ENCODE measurements around the gene NUDT14.

NUDT14 gene

DNA sequence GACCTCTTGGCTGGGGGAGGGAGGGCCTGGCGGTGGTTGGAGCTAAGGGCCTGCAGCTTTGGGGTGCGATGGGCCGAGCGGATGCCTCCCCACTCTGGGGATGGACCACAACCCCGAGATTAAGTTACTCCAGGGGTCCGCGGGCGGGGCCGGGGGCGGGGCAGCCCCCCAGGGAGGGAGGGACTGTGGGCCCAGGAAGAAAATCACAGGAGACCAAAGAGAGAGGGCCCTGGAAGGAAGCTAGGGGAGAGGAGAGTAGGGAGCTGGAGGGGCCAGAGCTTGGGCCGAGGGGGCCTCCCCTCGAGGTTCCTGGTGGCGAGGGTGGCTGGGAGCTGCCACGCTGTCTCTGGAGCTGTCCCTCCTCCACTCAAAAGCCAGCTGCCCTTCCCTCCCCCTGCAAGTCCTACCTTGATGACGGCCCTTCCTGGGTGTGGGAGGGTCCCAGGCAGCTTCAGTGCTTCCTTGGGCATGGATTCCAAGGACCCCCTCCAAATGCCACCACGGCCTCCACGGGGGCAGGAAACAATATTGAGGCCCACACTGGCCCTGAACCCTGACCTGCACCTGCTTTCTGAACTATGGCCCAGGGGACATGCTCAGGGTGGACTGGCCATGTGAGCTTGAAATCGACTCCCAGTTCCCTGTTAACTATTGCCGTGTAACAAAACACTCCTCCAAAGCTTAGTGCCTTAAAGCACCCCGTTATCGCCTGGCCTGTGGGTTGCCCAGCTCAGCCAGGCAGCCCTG is 610 bp upstream of the NUDT14 start:
- DNase-seq (ENCODE audit: low spot score) (no peak), ATAC-seq (ENCODE audit: low read depth) (no peak)
- no peaks in the 10 kb centered on the region for H3K9me3 ChIP-seq (ENCODE audit: severe bottlenecking)
- no peak for TF ChIP-seq CTCF (IDR thresholded peaks at IDR 0.05; ENCODE audit: poor library complexity, severe bottlenecking)
- peak overlapping the region; percentile 53 for H3K4me3 ChIP-seq (ENCODE audit: severe bottlenecking)
- no peaks in the 10 kb centered on the region for H3K36me3 ChIP-seq (ENCODE audit: low read depth)
- H3K4me1 ChIP-seq (ENCODE audit: insufficient read depth, poor library complexity, severe bottlenecking): peaks cover 3% of the 10 kb centered on the region
- no peak overlapping the region for H3K27ac ChIP-seq (ENCODE audit: poor library complexity, severe bottlenecking)
- H3K27me3 ChIP-seq (ENCODE audit: insufficient read depth, poor library complexity, severe bottlenecking): no peaks in the 10 kb centered on the region

DNA sequence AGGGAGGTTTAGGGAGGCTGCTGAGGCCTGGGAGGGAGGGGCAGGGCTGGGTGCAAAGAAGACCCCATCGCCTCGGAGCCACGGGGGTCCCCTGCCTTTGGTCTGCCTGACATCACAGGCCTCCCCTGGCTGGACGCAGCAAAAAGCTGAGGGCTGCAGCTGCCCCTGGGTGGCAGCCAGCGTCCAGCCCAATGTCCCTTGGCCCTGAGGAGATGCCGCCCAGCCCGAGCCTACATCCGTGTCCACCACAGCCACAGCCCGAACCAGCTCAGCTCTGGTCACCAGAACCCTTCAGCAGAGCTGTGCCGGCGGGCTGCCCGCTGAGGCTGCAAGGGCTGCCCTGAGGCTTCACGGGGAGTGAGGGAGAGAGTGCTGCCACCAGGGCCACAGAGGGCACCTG is 1.9 kb downstream of the NUDT14 start:
- no peak overlapping the region for H3K27ac ChIP-seq (ENCODE audit: poor library complexity, severe bottlenecking)
- H3K4me1 ChIP-seq (ENCODE audit: insufficient read depth, poor library complexity, severe bottlenecking): peaks cover 9% of the 10 kb centered on the region
- no peak for TF ChIP-seq CTCF (IDR thresholded peaks at IDR 0.05; ENCODE audit: poor library complexity, severe bottlenecking)
- no peaks in the 10 kb centered on the region for H3K27me3 ChIP-seq (ENCODE audit: insufficient read depth, poor library complexity, severe bottlenecking)
- ATAC-seq (ENCODE audit: low read depth) (no peak), DNase-seq (ENCODE audit: low spot score) (no peak)
- no peak overlapping the region for H3K4me3 ChIP-seq (ENCODE audit: severe bottlenecking)
- no peaks in the 10 kb centered on the region for H3K9me3 ChIP-seq (ENCODE audit: severe bottlenecking)
- H3K36me3 ChIP-seq (ENCODE audit: low read depth): no peaks in the 10 kb centered on the region

GRCh38 chr14:105178868-105179140 is 2.3 kb downstream of the NUDT14 start:
- H3K27me3 ChIP-seq (ENCODE audit: insufficient read depth, poor library complexity, severe bottlenecking): no peaks in the 10 kb centered on the region

GRCh38 chr14:105178069-105178867 is 2.8 kb downstream of the NUDT14 start:
- no peak for ATAC-seq (ENCODE audit: low read depth)
- H3K27ac ChIP-seq (ENCODE audit: poor library complexity, severe bottlenecking): no peak overlapping the region
- peaks cover 9% of the 10 kb centered on the region for H3K4me1 ChIP-seq (ENCODE audit: insufficient read depth, poor library complexity, severe bottlenecking)
- peak; percentile 6 for TF ChIP-seq CTCF (IDR thresholded peaks at IDR 0.05; ENCODE audit: poor library complexity, severe bottlenecking)
- DNase-seq (ENCODE audit: low spot score): no peak
- no peaks in the 10 kb centered on the region for H3K36me3 ChIP-seq (ENCODE audit: low read depth)
- no peak overlapping the region for H3K4me3 ChIP-seq (ENCODE audit: severe bottlenecking)
- no peaks in the 10 kb centered on the region for H3K9me3 ChIP-seq (ENCODE audit: severe bottlenecking)
- no peaks in the 10 kb centered on the region for H3K27me3 ChIP-seq (ENCODE audit: insufficient read depth, poor library complexity, severe bottlenecking)

More at GRCh38 chr14:105178868-105179140, 2.3 kb downstream of the NUDT14 start:
- no peak for ATAC-seq (ENCODE audit: low read depth)
- Histone ChIP-seq H3K9me3 (ENCODE audit: severe bottlenecking) (no peaks in the 10 kb centered on the region), H3K4me3 (ENCODE audit: severe bottlenecking) (no peak overlapping the region), H3K36me3 (ENCODE audit: low read depth) (no peaks in the 10 kb centered on the region), H3K4me1 (ENCODE audit: insufficient read depth, poor library complexity, severe bottlenecking) (peaks cover 9% of the 10 kb centered on the region), H3K27ac (ENCODE audit: poor library complexity, severe bottlenecking) (no peak overlapping the region)
- TF ChIP-seq CTCF (IDR thresholded peaks at IDR 0.05; ENCODE audit: poor library complexity, severe bottlenecking): no peak
- no peak for DNase-seq (ENCODE audit: low spot score)

- Histone ChIP-seq H3K27ac (ENCODE audit: poor library complexity, severe bottlenecking) (no peak overlapping the region), H3K36me3 (ENCODE audit: low read depth) (no peaks in the 10 kb centered on the region)
These were observed 4.0 kb downstream of the NUDT14 start for GRCh38 chr14:105177082-105177481.

More at GRCh38 chr14:105177082-105177481, 4.0 kb downstream of the NUDT14 start:
- no peak for DNase-seq (ENCODE audit: low spot score)
- Histone ChIP-seq H3K9me3 (ENCODE audit: severe bottlenecking) (no peaks in the 10 kb centered on the region), H3K4me1 (ENCODE audit: insufficient read depth, poor library complexity, severe bottlenecking) (peaks cover 9% of the 10 kb centered on the region), H3K27me3 (ENCODE audit: insufficient read depth, poor library complexity, severe bottlenecking) (no peaks in the 10 kb centered on the region), H3K4me3 (ENCODE audit: severe bottlenecking) (no peak overlapping the region)
- no peak for ATAC-seq (ENCODE audit: low read depth)
- no peak for TF ChIP-seq CTCF (IDR thresholded peaks at IDR 0.05; ENCODE audit: poor library complexity, severe bottlenecking)

Measured in RWPE2 (cell line).